ENCODE results near the gene ZDHHC14.

GRCh38 chr6:157368359-157369049 lies 12.5 kb upstream of the ZDHHC14 start:
- no peak for TF ChIP-seq CTCF (IDR thresholded peaks at IDR 0.05)
- TF ChIP-seq POLR2A (IDR thresholded peaks at IDR 0.05): no peak
- no peak for TF ChIP-seq EP300 (IDR thresholded peaks at IDR 0.05)

All from ovary (tissue), 3 donors.